Measurements from ENCODE around the gene TLX1. TPM values are rescaled to one million over a fixed set of nuclear protein-coding genes. Genes with fewer than 3 reads are reported as not detected.

TLX1 gene
- total RNA-seq, 1 donor from 2014 or later: 1.8 TPM

DNA sequence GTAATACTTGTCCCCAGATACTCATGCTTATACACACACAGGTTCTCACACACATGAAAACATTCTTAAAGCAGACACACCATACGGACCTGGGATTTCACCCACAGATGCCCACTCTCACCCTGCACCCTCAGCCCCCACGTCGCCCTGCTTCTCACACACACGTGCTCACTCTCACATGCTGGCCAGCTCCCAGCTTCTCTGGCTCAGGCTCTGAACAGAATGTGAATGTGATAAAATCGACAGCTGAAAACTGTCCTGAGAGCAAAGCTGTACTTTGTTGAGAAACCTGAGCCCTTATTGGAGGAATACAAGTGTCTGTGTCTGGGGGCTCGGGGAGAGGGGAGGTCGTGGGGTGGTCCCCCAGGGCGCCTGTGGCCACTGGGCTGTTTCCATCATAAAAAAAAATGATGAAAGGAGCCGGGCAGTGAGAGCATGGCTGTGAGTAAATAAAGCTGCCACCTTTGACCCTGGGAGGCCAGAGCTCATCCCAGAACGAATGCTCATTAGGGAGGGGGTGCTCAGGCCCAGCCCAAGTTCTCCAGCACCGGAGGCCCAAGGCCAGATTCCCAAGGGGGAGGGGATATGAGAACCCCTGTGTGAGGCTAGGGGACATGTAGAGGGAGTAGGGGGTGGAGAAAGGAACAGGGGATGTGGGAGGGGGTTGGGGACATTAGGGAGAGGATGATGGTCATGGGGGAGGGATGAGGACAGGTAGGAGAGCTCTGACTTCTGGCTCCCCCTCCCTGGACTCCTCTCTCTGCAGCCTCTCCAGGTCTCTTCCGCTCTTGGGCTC is 18.1 kb upstream of the TLX1 start:
- DNase-seq (ENCODE audit: low read depth, low spot score): no peak

DNA sequence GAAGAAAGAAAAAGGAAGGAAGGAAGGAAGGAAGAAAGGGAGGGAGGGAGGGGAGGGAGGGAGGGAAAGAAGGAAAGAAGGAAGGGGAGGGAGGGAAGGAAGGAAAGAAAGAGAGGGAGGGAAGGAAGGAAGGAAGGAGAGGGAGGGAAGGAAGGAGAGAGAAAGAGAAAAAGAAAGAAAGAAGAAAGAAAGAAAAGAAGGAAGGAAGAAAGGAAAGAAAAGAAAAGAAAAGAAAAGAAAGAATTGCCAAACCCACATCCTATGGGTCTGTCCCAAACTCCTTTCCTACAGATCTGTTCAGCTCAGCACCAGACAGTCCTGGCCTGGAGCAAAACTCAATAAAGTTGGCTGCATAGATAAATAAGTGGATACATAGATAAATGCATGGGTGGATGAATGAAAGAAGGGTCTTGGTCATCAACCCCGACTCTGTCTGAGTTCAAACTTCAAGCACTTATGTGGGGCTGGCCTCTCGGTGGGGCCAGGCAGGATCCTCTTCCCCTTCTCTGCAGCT is 17.2 kb upstream of the TLX1 start:
- no peak for DNase-seq (ENCODE audit: low read depth, low spot score)

DNA sequence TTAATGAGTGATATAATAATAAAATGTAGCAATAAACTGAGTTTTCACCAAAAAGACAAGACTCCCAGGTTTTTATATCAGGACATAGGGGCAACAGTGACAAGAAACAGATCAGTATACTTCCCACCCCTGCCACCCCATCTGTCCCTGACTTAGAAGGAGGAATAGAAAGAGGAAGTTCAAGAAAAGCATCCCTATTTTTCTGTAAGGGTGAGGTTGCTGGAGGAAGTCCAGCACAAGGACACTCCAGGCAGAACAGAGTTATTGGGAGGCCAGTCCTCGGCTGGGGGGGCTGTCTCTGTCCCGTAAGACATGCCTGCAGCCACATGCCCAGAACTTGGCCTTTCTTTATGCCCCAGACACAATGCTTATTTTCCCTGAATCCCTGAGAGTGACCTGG is 16.5 kb upstream of the TLX1 start:
- DNase-seq (ENCODE audit: low read depth, low spot score): no peak

DNA sequence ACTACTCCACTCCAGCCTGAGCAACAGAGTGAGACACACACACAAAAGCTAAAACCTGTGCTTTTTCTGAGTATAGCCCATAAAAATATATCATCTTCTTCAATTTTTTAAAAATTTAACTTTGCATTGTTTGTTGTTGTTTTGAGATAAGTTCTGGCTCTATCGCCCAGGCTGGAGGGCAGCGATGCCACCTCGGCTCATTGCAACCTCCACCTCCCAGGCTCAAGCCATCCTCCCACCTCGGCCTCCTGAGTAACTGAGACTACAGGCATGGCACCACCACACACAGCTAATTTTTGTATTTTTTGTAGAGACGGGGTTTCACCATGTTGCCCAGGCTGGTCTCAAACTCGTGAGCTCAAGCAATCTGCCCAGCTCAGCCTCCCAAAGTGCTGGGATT is 14.3 kb upstream of the TLX1 start:
- DNase-seq (ENCODE audit: low read depth, low spot score): no peak

DNA sequence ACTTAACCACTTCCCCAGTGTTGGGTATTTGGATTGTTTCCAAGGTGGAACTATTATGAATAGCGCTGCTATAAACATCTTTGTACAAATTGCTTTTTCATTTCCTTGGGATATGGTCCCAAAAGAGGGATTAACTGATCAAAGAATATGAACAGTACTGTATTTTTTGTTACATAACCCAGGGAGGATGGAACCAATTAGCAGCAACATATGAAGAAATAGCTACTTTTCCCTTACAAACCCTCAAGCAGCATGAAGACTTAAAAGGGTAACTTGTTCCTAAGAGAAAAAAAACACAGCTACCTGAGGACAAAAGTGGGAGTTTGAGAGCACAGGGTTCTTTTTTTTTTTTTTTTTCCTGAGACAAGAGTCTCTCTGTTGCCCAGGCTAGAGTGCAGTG is 13.1 kb upstream of the TLX1 start:
- no peak for DNase-seq (ENCODE audit: low read depth, low spot score)

DNA sequence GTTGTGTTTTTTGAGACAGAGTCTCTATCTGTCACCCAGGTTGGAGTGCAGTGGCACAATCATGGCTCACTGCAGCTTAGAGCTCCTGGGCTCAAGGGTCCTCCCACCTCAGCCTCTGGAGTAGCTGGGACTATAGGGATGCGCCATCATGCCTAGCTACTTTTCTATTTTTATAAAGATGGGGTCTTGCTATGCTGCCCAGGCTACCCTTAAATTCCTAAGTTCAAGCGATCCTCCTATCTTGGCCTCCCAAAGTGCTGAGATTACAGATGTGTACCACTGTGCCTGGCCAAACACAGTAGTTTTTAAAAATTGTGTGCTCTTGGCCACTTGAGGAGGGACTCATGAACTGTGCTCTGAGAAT is 10.6 kb upstream of the TLX1 start:
- no peak for DNase-seq (ENCODE audit: low read depth, low spot score)

DNA sequence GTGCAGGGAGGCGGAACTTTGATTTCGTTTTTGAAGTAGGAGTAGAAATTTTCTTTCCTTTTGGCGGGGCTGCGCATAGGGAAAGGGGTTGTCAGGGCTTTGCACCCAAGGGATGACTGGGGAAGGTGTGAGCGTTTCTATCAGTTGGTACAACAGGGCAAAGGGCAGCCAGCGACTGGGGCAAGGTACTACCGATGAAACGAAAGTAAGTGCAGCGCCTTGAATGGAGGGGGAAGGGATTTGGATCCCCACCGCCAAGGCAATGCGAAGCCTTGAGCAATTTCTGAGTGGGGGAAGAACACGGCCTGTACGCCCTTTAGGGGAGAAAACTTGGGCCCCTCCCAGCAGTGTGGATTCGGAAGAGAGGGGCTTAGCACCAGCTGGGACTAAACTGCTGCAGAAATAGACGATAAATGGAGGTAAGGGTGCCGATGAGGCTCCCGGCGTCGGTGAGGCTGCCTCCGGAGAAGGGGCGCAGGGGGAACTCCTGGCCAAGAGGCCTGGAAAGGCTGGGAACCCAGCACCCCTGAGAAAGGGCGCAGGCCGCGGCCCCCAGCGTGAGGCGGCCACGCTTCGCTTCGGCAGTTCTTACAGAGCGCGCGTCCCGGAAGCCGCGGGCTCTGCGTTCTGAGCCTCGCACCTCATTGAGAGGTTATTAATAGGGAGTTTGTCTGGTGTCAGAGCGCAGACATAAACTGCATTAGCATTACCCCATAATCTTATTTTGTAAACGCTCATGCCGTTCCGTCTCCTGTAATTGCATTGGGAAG is 10.0 kb upstream of the TLX1 start:
- no peak for DNase-seq (ENCODE audit: low read depth, low spot score)

DNA sequence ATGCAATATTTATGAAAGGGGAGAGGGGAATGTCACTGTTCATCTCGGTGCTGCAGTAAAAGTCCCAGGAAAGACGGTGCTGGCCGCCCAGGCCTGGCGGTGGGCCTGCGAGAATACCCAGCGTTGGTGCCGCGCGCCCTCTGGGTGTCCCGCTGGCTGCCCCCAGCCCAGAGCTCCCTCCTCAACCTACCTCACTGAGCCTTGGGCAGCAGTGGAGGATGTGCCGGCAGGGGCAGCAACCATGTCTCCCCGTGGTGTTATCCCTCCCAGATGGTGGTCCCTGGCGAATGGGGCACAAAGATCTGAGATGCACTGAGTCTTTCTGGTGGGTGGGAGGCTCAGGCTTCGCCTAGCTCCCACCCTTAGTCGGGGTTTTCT is 9.5 kb upstream of the TLX1 start:
- DNase-seq (ENCODE audit: low read depth, low spot score): no peak

DNA sequence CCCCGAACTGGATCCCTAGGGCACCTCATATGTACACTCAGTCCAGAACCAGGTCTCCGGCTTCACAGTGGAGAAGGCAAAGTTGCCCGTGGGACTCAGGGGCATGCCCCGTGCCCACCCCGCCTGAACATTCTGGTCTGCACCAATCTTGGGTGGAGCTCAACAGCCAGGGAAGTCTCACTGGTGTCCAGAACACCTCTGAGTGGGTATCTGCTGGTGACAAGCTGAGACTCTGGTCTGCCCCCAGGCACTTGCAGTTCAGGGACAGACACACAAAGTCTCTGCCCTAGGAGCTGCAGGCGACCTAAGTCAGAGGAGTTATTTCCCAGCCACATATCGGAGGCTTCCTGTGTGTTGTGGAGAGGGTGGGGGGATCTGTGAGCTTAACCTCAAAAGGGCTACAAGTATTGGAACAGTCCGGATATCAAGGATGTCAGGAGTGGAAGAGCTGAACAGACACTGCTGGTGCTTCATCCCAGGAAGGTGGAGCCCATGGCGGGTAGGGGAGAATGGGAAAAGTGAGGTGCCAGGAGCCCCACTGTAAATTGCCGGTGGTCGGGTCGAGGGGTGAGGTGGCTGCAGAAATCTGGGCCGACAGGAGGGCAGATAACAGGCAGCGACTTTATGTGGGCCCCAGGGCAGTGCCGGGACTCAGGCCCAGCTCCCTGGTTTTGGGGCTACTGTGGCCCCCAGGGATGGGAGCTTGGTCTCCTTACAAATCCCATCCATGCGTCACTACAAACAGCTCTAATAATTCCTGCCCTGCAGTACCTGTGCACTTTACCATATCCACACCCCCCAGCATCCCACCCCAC is 8.6 kb upstream of the TLX1 start:
- DNase-seq (ENCODE audit: low read depth, low spot score): no peak

DNA sequence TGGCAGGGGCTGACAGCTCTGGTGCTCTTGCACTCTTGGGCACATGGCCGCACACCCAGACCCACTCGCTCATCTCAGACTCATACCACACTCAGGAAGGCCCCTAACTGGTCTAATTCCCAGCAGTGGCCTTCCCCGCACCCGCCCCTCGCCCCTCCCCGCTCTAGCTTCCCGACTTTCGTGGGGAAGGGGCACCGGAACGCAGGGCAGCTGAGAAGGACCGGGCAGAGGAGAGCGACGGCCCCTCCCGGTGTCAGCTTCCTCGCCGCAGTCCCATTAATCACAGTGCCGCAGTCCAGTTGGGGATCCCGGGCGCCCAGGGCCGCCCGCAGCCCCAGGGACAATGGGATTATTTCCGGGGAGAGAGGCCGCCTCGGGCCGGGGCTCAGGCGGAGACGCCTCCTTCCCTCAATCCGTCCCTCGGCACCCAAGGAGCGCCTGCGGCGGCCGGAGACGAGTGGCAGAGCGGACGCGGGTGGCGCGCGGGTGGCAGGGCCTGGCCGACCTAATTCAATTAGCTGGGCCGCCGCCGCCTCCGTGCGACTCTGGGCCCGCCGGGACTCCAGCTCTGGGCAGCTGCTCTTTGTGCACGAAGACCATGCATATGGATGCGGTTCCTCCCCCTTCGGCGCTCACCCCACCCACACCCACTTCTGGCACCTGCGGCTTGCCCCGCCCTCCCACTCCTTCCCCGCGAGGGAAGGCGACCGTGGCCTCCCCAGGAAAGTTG is 7.8 kb upstream of the TLX1 start:
- DNase-seq (ENCODE audit: low read depth, low spot score): no peak

DNA sequence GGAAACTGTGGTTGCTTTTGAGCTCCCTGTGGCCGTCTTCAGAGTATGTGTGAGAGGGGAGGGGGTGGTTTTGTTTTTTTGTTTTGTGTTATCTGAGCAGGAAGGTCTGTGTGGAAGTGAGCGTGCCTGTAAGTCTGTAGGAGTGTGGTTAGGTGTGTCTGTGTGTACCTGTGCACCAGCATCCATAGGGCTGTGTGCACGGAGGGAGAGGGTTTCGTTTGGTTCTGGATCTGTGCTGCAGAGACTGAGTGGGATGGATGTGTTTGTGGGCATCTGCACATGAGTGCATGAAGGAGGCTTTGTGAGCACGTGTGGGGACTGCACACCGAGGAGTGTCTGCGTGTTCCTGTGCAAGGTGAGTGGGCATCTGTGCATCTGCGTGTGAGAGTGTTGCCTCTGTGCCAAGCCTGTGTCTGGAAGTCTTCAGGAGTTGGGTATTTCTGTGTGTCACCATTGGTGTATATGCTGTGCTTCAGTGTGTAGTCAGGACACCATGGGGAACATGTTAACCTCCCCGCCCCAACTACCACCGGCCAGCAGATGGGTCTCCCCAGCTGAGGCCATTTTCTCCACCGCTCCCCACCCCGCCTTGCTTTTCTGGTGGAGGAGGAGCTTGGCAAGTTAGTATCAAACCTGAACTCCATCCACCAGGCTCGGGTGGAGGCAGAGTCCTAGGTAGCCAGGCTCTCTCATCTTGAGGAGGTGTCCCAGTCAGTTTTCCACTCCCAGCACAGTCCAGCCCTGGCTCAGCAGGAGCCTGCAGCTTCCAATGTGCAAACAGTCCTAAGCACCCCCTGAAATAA is 7.1 kb upstream of the TLX1 start:
- no peak for DNase-seq (ENCODE audit: low read depth, low spot score)

DNA sequence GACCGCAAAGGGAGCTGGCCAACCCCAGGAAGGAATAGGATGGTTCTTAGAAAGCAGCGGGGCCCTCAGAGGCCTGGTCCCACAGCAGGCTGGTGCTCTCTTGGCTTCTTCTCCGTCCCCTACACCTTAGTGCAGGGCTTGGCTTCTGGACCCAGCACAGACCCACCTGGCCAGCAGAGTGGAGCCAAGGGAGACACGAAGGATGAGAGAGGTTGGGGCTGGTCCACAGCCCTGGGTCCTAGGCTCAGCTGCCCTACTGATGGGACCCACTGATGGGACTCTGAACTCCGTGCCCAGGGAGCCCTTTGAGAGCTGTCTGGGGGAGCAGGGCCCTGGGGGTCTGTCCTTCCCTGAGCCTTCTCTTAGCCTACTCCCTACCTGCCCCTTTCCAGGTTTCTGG is 6.2 kb upstream of the TLX1 start:
- no peak for DNase-seq (ENCODE audit: low read depth, low spot score)

DNA sequence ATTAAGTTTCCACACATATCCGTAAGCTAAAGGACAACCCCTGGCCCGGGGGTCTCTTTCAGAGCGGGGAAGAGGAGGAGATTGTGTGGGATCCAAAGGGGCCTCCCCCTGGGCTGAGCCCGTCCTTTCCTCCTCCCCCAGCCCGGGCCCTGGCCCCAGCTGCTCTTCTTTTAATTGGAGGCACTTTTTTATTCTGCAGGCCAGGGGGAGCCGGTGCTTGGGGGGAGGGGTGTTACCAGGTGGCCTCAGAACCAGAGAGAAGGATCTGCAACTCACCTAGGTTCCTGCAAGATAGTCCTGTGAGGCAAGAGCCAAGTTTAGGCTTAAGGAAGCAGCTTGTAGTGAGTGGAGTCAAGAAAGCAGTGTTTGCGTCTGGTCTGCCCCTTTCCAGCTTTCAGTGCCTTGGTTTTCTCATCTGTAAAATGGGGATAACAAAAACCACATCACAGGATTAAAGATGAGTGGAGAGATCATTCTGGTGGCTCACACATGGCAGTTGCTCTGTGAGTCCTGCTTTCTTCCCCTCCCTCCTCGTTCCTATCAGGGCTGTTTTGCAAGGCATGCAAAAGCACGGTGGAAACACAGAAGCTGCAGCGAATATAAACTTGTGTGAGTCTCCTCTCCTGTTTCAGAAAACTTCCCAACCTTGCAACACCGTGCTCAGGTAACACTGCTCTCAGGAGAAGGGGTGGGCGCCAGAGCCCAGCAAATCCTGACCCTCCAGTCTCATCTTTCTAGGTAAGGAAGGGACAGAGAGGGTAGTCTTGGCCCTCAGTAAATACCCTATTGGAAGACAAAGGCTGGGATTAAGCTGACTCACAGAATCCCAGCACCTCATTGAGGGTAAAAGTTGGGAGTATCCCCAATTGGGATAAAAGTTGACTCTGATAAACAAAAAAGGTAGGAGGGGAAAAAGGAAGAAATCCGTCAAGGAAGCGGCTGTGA is 4.1 kb upstream of the TLX1 start:
- no peak for DNase-seq (ENCODE audit: low read depth, low spot score)

DNA sequence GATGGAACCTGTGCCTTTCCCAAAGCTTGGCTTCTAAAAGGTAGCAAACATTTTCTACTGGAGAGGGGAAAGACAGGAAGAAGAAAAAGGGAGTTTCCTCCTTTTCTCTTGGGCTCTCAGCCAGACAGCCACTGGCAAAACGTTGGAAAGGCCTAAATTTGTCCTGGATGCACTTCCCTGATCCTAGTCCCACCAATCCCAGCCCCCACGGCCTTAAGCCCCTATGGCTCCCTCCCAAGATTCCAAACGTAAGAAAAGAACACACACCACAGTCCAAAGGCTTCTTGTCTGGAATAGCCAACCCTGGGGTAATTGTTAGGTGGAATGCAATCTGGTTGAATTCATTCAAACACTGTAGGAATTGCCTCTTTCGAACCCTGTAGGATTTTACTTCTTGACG is 959 bp upstream of the TLX1 start:
- DNase-seq (ENCODE audit: low read depth, low spot score): no peak

DNA sequence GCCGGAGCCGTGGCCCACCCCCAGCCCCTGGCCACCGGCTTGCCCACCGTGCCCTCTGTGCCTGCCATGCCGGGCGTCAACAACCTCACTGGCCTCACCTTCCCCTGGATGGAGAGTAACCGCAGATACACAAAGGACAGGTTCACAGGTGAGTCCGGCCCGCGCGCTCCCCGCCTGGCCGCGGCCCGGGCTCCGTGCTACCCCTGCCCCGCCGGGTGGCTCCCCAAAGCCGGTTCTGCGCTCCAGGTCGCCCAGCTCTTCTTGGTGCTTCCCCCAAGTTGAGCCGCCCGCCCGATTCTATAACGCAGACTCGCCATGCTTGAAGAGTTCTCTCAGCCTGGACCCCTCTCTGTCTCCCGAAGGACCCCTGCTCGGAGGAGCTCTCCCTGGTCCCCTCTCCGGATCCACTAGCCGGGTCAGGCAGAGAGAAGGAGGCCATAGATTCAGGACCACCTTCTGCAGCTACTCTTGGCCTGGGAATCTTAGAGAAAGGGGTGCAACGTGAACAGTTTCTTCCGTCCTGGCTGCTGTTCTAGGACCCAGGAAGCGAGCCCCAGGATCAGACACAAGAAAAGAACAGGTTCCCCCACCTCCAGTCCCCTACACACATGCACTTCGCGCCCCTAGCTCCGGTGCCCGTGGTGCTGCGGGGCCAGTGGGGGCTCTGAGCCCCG is 999 bp downstream of the TLX1 start:
- DNase-seq (ENCODE audit: low read depth, low spot score): no peak

DNA sequence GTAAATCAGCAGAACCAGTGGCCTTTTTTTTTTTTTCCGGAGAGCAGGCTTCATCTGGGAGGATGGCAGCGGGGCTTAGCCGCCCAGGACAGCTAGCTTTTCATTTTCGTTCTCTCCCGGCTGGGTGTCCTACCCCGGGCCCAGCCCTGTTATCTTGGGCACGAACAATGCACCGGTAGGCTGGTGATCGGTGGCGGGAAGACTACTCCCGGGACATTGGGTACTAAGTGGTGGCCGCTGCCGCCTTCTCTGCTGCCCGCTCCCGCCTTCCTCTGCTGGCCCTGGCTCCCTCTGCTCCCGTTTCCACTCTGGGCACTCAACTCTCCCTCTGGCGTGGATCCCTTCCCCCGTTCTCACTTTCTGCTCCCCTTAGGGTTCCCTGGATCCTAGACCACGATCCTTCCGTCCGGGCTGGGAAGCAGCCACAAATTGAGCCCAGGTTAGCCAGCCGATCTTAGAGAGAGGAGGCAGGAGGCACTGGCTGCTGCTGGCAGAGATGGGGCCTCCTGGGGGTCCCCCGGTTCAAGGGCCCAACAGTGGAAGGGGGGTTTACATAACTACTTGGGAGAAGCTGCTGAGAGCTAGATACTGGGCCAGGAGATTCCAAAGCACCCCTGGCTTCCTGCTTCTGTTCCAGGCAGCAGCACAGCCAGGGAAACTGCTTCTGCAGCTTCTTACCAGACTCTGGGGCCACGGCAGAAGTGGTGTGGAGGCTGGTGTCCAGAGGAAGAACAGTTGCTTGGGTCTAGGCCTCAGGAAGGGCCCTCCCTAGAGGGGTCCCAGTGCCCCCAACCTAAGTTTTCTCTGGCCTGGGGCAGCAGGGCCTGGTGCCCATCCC is 1.8 kb downstream of the TLX1 start:
- no peak for DNase-seq (ENCODE audit: low read depth, low spot score)

DNA sequence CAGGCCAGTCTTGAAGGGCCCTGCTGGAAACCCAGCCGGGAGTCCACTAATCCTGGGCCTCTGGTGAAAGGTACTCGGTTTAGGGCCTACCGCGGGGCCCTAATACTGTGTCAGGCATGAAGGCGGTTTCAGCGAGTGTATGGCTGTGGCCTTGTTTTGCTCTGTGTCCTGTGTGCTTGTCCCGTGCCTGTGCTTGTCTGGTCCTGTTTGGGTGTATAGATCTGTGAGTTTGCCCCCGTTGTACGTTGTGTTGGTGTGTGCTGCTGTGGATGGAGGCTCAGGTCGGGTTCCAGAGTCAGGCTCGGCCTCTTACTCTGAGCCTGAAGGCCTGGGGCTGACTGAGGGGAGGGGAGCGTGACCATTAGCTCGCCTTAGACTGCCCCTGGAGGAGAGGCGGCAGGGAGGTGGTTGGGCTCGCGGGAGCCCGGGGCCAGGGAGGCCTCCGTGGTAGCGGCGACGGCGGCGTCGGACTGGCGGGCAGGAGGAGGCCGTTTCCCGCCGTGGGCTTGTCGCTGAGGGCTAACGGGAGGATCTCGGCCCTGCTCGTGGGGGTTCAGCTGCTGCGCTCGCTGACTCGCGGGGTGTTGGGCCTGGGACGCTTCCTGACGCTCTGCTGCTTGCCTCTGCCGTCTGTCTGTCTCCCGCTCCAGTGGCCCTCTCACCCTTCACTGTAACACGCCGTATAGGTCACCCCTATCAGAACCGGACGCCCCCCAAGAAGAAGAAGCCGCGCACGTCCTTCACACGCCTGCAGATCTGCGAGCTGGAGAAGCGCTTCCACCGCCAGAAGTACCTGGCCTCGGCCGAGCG is 2.6 kb downstream of the TLX1 start:
- no peak for DNase-seq (ENCODE audit: low read depth, low spot score)

Data from pulmonary artery endothelial cell (primary cell).